GM18858 (cell line): ENCODE results near the gene C22orf15.

ENCODE experiments used
- ATAC-seq: cut with Tn5 transposase; IDR thresholded peaks from one replicate; pipeline ENCODE4 v1.9.1; 2021; ENCODE audit not compliant: unreplicated experiment

C22orf15 gene

DNA sequence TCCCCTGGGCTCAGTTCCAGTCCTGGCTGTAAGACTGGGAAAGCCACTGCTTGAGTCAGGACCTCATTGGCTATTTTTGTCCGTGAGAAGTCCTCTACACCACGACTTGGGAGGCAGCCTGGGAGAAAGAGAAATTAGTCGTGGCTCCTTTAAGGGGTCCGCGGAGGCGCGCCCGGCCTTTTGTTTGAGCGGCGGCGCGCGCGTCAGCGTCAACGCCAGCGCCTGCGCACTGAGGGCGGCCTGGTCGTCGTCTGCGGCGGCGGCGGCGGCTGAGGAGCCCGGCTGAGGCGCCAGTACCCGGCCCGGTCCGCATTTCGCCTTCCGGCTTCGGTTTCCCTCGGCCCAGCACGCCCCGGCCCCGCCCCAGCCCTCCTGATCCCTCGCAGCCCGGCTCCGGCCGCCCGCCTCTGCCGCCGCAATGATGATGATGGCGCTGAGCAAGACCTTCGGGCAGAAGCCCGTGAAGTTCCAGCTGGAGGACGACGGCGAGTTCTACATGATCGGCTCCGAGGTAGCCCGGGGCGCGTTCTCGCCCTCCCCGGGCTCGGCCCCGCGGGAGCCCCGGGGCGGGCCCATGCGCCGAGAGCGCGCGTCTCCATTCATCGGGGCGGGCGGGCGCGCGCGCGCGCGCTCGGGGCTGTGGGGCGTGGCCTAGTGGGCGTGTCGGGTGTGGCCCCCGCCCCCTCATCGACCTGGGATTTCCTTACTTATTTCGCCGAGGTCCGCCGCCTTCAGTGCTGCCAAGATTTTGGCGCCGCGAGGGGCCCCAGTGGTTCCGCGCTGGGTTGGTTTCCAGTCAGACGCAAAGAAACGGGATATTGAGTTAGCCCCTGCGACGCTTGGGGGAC lies 24.2 kb downstream of the C22orf15 start, which contains the start of gene SMARCB1:
Gene SMARCB1 (plus strand): TSS at position 215 of the 848 bp plus-strand sequence. CDS start 204 bp downstream, at position 419.
- no peak for ATAC-seq

DNA sequence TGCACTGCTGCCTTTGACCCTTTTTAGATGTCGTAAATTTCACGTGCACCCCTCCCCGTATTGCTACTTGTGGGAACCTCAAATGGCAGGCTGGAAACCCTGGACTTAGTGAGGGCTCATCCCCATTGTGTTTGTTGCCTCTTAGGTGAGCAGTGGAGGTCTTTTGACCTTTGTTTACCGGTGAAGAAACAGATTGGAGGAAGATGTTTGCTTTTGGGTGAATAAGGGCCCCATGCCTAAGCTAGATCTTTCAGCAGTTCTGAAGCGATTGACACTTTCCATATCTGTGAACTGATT lies 24.8 kb downstream of the C22orf15 start:
- ATAC-seq = no peak

DNA sequence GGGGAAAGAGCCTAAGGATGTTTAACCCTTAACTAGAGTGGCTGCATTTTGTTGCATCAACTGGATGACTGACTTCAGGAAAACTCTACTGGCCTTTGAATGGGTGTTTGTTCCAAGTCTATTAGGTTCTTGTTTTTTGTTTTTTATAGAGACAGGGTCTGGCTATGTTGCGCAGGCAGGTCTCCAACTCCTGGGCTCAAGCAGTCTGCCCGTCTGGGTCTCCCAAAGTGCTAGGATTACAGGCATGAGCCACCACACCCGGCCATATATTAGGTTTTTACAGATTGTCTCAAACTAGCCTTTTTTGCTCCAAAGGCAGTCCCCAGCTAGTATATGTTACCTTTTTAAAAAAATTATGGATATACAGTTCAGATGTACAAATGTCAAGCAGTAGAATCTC lies 25.1 kb downstream of the C22orf15 start:
- no peak for ATAC-seq

DNA sequence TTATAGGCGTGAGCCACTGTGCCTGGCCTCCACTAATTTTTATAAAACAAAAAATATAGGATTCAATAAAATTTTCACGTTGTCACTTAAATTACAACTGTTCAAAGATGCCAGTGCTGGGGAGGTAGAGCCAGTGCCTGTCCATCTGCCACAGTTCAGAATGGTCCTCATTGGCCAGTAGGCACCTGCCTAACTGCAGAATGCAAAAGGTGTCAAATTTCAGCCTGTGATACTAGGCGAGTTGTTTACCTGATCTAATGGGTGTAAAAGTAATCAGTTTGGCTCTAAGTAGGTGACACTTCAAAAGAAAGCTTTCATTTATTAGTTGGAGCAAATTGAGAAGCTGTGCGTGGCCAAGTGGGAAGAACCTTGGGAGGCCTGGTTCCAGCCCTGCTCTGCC lies 26.3 kb downstream of the C22orf15 start:
- ATAC-seq = no peak

DNA sequence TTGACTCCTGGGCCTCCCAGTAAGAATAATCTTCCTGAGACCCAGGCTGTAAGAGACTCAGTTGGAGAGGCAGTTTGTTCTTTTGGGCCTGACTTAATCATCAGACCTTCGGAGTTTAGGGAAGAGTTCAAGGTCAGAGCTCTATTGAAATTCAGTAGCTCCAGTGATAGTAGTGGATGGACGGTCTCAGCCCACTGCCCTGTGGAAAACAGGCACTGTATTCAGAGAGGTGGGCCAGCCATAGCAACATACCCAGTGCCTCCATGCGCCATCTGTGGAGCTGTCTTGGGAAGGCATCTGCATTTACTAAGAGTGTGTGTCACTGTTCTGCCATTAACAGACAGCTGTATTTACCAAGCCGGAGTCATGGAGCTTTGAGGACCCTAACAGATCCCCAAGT lies 26.8 kb downstream of the C22orf15 start:
- no peak for ATAC-seq

DNA sequence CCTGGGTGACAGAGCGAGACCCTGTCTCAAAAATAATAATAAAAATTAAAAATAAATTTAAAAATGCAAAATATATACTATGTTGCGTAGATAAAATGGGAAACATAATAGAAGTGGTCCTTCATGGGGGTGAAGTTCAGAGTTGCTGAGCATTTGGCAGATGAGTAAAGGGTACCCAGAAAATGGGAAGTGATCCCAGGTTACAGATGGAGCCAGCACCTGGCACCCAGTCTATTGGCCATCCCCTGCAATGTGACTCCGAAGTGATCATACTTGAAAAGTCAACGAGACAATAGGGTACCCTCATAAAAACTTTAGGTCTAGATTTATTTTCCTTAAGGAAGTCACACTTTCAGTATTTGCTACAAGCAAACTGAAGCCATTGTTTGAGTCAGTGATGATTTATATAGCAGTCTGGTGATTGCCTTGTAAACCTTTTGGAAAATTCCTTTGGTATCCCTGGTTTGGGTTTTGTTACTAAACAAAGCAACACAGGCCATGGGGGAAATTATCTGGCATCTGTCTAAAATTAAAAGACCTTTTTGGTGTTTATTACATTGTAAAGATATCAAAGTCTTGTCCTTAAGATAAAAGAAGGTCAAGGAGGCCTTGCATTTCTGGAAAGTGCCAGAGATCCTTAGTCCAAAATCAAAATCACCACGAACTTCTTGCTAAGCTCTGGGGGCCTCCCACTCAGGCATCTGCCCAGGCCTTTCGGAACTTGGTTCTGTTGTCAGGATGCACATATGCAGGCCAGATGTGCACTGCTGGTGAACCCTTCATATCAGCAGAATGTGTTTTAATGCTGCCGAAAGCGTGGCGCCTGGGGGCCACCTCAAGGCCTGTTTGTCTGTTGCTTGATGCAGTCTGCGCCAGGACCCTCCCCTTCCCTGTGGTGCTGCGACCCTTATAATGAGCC lies 28.3 kb downstream of the C22orf15 start:
- no peak for ATAC-seq

DNA sequence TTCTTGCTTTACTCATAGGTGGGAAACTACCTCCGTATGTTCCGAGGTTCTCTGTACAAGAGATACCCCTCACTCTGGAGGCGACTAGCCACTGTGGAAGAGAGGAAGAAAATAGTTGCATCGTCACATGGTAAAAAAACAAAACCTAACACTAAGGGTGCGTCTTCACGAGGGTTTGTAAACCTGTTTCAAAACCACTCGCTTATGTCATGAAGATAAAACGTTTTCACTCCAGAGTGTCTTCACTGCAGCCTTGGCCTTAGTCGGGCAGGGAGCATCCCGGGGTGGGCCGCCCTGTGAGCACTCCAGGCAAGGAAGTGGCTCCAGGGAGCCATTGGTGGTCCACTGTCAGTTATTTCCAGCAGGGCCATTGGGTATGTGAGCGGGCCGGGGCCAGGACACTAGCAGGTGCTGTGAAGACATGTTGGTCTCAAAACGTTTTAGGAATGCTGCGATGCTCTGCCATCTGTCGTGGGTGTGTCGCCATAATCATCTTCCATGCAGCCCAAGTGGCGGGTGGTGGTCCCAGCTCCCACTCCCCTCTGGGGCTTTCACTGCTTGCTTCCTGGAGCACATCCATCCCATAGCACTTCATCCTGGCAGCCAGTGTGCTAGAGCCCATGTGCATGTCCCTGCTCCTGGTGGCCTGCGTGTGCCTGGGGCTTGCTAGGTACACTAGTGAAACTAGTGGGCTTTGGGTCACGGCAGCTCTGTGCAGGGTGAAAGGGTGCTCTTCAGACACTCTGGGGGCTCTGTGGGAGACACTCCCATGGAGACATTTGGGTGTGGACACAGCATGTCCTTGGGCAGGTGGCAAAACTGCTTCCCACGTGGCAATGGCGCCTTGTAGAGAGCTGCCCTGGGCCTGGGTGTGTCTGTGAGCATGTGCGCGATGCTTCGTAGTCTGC lies 29.2 kb downstream of the C22orf15 start:
- no peak for ATAC-seq

DNA sequence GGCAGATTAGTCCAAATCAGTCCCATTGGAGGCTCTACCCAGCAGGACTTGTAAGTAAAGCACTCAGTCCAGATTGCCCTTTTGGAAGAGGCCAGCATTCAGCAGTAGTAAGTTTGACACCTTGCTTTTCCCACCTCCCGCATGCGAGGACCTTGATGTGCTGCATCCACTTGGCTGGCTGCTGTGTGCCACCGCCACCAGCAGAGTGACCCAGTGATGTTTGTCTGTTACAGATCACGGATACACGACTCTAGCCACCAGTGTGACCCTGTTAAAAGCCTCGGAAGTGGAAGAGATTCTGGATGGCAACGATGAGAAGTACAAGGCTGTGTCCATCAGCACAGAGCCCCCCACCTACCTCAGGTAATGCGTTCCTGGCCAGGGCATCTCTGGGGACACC lies 30.5 kb downstream of the C22orf15 start:
- ATAC-seq = no peak

DNA sequence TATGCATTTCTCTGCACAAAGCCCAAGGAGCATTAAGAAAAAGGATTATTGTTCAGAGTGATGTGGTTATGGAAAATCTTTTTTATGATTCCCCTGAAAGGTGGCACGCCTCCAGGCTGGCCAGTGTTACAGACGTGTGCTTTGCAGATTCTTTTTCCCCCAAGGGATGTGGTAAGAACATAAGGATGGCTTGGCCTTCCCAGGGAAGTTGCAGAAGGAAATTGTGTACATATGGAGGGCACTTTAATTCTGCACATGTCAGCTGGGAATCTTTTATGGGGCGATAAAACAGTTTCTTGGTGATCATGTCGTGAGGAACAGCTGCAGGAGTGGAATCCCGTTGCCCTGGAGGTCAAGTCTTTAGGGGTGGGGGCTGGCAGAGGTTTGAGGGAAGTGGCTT lies 33.7 kb downstream of the C22orf15 start:
- ATAC-seq = no peak

DNA sequence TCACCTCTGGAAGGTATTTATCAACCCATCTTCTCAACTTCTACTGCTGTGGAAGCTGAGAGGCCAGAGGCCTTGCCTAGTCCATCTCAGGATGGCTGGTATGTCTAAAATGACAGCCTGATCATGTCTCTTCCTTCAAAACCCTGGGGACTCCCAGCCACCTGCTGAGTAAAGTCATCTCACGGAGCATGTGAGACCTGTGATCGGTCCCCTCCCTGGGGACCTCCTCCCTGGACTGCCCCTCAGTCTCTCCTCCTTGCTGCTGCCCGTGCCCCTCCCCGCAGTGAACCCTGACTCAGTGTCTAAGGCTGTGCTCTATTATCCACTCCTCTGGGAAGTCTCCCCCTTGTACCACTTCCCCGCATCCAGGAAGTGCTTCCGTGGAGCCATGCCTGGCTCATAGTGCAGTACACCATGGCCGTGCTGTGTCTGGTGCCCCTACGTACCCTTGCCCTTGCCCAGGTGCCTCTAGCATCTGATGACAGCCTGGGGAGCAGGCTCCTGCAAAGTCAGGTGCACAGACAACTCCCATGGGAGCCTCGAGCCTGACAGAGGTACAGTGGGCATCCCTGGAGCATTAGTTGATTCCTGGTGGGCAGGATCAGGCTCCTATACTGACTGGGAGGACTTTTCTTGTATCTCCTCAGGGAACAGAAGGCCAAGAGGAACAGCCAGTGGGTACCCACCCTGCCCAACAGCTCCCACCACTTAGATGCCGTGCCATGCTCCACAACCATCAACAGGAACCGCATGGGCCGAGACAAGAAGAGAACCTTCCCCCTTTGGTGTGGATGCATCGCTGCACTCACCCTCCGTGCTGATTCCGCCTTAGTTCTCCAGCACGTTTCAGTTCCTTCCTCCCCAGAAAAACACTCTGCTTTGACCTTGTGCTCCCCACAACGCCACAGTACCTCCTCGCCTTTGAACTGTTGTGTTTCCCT lies 37.8 kb downstream of the C22orf15 start:
- ATAC-seq = no peak

DNA sequence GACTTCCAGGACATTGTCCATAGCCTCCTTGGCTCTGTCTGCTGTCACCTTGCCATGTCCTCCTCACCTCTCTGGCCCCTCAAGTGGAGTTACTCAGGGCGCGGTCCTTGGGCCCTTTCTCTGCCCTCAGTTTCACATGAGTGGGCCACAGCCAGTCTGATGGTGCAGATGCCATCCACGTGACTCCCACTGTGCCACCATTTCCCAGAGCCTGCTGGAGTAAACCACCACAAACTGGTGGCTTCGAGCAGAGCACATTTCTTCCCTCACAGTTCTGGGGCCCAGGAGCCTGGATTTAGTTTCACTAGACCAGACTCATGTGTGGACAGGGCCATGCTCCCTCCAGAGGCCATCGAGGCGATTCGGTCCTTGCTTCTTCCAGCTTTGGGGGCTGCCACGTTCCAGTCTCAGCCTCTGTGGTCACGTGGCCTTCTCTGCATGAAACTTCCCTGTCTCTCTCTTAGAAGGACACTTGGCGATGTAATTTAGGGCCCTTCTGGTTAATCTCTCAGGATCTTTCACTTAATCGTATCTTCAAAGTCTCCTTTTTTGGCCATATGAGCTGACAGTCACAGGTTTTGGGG lies 38.5 kb downstream of the C22orf15 start:
- no peak for ATAC-seq

DNA sequence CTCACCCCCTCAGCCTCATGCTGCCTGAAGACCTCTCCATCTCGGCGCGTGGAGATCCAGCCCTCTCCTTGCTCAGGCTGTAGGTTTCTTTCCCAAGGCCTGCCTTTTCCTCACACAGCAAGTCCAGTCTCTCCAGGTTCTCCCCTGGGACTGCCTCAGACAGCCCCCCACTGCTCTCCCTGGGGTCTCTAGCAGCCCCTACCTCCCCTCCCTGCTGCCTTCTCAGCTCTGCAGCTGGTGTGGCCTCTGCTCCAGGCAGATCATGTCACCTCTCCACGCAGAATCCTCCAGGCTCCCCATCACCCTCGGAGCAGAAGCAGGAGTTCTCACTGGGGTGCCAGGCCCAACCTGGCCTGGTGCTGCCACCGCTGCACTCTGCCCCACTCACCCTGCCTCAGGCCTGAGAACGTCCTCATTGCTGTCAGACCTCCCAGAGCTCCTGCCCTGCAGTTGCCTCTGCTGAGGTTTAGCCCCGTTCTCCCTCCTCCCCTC lies 39.1 kb downstream of the C22orf15 start:
- no peak for ATAC-seq

DNA sequence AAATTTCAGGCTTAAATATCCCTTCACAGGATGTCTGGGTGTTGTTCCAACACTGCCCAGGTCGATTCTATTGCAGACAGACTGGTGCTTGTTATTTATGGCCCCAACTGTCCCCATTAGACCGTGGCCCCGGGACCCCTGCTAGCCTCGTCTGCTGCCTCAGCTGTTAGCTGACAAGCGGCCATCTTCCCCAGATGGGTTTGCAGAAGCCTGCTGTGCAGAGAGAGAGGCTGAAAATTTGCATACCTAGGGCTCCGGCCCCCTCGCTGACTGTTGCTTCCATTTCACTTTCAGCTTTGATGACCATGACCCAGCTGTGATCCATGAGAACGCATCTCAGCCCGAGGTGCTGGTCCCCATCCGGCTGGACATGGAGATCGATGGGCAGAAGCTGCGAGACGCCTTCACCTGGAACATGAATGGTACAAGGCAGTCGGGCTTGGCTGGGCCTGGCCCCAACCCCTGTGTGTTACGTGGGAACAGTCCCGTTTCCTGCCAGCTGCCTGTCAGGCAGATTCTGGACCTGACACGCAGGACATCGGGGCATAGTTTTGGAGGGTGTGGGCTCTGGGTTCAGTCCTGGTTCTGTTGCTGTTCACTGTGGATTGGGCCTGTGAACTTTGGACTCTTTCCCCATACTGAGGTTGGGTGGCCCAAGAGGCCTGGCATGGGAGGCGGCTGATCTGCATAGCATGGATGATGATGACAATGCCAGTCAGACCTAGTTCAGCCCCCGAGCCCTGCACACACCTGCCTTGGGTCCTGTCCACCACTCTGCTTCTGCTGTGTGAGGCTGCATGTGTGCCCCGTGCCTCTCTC lies 40.4 kb downstream of the C22orf15 start:
- no peak for ATAC-seq

DNA sequence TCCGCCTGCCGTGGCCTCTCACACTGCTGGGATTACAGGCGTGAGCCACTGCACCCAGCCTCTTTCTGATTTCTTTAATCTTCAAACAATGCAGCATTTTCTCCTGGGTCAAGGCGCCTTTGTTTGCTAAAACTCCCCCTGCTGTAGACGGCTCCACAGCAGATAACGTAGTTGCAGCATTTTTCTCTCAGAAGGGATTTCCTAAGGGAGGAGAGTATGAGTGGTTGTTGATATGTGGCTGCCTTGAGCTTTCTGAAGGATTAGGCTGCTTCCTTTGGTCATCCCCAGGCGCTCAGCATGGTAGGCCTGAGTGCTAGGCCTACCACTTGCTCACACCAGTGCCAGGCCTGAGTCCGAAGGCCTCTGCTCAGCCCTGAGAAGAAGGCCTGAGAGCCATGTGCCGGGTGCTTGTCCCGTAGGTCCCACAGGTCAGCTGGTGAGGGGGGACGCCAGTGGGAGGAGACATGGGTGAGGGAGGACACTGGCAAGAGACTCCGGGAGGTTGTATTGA lies 42.0 kb downstream of the C22orf15 start:
- ATAC-seq = no peak

DNA sequence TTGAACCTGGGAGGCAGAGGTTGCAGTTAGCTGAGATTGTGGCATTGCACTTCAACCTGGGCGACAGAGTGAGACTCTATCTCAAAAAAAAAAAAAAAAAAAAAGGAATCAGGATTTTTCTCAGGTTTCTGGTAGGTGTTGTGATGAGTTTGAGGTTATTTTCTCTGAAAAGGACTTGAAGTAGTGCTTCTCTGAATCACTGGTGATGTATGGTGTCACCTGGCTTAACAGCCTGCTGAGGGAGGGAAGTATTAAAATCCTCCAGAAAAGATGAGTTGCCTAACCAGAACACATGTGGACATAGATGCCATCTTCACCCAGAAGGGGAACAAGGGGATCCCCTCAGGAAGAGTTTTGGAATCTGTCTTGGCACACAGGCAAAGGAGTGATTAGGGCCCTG lies 44.0 kb downstream of the C22orf15 start:
- ATAC-seq = no peak

DNA sequence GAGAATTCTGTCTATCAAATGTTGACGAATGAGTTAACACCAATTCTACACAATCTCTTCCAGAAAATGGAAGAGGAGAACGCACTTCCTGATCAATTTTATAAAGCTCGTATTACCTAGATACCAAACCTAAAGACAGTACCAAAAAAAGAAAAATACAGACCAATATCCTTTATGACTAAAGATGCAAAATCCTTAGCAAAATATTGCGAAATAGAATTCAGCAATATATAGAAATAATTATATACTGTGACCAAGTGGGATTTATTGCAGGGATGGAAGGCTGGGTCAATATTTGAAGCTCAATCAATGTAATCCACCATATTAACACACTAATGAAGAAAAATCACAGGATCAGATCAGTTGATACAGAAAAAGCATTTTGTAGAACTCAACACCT lies 49.6 kb downstream of the C22orf15 start:
- no peak for ATAC-seq
